ENCODE data around the gene CCDC88A.
"Not testable (repeated sequence)": the region's sequence is repeated elsewhere in the genome, so short reads cannot be mapped to it uniquely, and the experiment has no call there.

CCDC88A gene

DNA sequence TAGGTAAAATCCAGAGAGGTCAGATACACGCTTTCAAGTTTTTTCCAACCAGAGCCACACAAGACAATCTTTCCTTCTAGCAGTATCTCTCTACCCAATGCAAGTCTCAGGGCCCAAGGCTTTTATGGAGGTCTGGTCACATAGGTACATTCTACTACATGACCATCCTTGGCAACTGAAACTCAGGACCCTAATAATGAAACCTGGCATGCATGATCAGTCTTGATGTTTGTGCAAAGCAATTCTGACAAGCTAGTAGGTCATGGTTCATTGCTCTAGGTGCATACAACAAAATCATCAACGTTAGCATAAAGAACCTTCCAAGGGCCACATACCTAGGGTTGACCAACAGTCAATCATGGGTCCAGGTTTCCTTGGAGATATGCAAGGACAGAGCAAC lies 33.2 kb upstream of the CCDC88A start:
- POLR2A ChIA-PET = no interaction called here
- DNase-seq (ENCODE audit: low read depth, low spot score) = no peak
- H3K4me3 ChIP-seq (ENCODE audit: low read depth, low read length) = no peak overlapping the region
- CTCF ChIA-PET = interaction anchor here (0.6 kb wide), 1 partner anchor 20 kb away, joined by 3 read pairs; no protein-coding TSS in a partner anchor
- TF ChIP-seq CTCF (IDR thresholded peaks at IDR 0.05; ENCODE audit: insufficient read depth, low read length, missing control alignments) = no peak

- CTCF ChIA-PET = no interaction called here
- H3K4me3 ChIP-seq (ENCODE audit: low read depth, low read length) = no peak overlapping the region
- DNase-seq (ENCODE audit: low read depth, low spot score) = no peak
- POLR2A ChIA-PET = no interaction called here
- no peak for TF ChIP-seq CTCF (IDR thresholded peaks at IDR 0.05; ENCODE audit: insufficient read depth, low read length, missing control alignments)
Observed at GRCh38 chr2:55451699-55452098, 32.0 kb upstream of the CCDC88A start.

DNA sequence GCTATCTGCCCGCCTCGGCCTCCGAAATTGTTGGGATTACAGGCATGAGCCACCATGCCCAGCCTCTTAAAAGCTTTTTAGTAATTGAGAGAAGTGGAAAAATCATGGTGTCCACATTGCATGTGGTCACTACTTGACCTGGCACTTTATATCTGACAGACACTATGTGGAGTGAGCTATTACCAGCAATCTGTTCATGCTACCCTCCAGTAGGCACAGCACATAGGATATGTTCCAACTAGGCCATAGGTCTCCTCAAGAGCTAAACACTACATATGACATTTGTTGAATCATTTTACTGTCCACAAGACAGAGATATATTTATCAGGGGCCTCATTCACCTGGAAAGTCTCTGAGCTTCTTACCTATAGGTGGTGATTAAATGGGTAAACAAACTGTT lies 30.4 kb upstream of the CCDC88A start:
- POLR2A ChIA-PET; DNase-seq (ENCODE audit: low read depth, low spot score); CTCF ChIA-PET; H3K4me3 ChIP-seq (ENCODE audit: low read depth, low read length): not testable (repeated sequence)

GRCh38 chr2:55442045-55442760 lies 22.5 kb upstream of the CCDC88A start:
- CTCF ChIA-PET = interaction anchor here (2.0 kb wide), 1 partner anchor 10 kb away, joined by 8 read pairs; no protein-coding TSS in a partner anchor
- DNase-seq (ENCODE audit: low read depth, low spot score); H3K4me3 ChIP-seq (ENCODE audit: low read depth, low read length); POLR2A ChIA-PET: not testable (repeated sequence)

DNA sequence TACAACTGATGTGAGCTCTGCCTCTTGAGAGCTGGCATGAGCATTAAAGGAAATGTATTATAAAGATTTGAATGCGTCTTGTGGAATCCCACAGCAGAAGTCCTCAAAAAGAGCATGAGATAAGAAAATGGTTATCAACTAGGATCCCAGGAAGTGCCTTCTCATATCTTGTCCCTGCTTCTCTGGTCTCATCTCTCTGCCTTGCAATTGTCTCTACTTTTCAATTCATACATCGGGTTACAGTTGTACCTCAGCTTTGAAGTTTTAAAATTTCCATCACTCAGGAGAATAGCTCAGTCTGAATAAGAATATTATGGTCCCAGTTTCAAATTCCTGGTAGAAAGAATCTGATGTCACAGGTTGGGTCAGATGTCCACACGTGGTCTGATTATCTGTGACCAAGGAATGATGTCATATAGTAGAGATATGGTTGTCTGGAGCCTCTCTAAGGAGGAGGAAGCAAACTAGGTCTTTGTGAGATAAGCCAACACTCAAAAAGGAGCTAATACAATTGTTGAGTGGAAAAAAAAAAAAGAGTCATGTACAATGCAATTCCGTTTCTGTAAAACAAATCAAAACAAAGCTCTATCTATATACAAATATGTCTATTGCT lies 21.7 kb upstream of the CCDC88A start:
- ChIA-PET CTCF (interaction anchor here (2.0 kb wide), 1 partner anchor 10 kb away, joined by 8 read pairs; no protein-coding TSS in a partner anchor), POLR2A (no interaction called here)
- DNase-seq (ENCODE audit: low read depth, low spot score) = no peak
- H3K4me3 ChIP-seq (ENCODE audit: low read depth, low read length) = no peak overlapping the region
- no peak for TF ChIP-seq CTCF (IDR thresholded peaks at IDR 0.05; ENCODE audit: insufficient read depth, low read length, missing control alignments)

GRCh38 chr2:55439101-55439397 lies 19.4 kb upstream of the CCDC88A start:
- no peak for DNase-seq (ENCODE audit: low read depth, low spot score)
- H3K4me3 ChIP-seq (ENCODE audit: low read depth, low read length) = no peak overlapping the region
- CTCF ChIA-PET = interaction anchor here (1.1 kb wide), 1 partner anchor 9 kb away, joined by 3 read pairs; no protein-coding TSS in a partner anchor
- no peak for TF ChIP-seq CTCF (IDR thresholded peaks at IDR 0.05; ENCODE audit: insufficient read depth, low read length, missing control alignments)
- POLR2A ChIA-PET = no interaction called here

DNA sequence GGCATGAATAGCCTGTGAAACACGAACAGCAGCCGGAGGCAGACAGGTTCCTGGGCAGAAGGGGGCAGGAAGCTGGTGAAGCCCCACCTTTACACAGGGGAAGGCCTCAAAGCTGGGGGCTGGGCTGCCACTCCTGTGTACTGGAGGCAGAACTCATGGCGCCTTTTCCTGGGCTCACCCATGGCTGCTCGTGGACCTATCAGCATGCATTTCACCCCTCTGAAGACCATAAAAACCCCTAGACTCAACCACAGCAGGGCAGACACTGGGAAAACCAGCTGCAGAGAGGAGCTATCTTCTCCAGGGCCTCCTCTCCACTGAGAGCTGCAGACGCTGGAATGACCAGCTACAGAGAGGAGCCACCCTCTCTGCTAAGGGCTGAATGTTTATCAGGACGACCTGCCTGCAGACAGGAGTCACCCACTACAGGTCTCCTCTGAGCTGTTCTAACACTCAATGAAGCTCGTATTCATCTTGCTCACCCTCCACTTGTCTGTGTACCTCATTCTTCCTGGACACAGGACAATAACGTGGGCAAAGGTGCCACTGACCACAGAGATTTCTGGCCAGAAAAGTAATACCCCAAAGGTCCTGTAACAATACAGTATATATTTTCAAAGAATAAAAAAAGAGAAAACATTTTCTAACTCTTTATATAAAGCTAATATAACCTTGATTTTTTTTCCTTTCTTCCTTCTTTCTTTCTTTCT lies 18.9 kb upstream of the CCDC88A start:
- DNase-seq (ENCODE audit: low read depth, low spot score) = no peak
- ChIA-PET POLR2A (no interaction called here), CTCF (interaction anchor here (1.1 kb wide), 1 partner anchor 8 kb away, joined by 3 read pairs; no protein-coding TSS in a partner anchor)
- TF ChIP-seq CTCF (IDR thresholded peaks at IDR 0.05; ENCODE audit: insufficient read depth, low read length, missing control alignments) = no peak
- H3K4me3 ChIP-seq (ENCODE audit: low read depth, low read length) = no peak overlapping the region

Data from AG04449 (cell line).